IPS-18c (cell line): Measurements from ENCODE around the gene KCNN2.
A peak's percentile ranks its signal among the peaks of the same experiment; 100 is the strongest.

ENCODE experiments used
- H3K4me3 ChIP-seq: 2 replicates; pipeline ENCODE4 v1.7.0; 2013; ENCODE audit warnings: low read depth, mild to moderate bottlenecking, low read length, moderate library complexity; ENCODE audit not compliant: insufficient read depth
- H3K9me3 ChIP-seq: one replicate; pipeline ENCODE4 v1.6.1; 2013; ENCODE audit warnings: mild to moderate bottlenecking, low read length, moderate library complexity; ENCODE audit not compliant: control insufficient read depth, insufficient read depth

The KCNN2 gene

DNA sequence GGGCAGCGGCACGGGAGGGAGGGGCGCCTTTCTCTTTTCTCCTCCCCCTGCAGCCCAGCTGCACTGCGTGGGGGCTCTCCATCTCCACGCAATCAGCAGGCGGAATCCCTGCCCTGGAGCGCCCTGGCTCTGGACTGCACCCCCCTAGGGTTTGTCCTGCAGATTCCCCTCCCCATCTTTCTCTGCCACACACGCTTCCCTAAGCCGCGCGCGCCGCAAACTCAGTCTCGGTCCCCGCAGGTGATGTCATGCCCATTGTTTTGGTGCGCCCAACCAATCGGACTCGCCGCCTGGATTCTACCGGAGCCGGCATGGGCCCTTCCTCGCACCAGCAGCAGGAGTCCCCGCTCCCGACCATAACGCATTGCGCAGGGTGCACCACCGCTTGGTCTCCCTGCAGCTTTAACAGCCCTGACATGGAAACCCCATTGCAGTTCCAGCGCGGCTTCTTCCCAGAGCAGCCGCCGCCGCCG lies at the start of gene KCNN2:
KCNN2 (plus strand) TSS at position 347 of the 473 bp plus-strand sequence; CDS start at position 417, 70 bp downstream.
- H3K4me3 ChIP-seq, result peak within 1 kb of the TSS; percentile 93
- no peaks in the 10 kb centered on the region for H3K9me3 ChIP-seq

DNA sequence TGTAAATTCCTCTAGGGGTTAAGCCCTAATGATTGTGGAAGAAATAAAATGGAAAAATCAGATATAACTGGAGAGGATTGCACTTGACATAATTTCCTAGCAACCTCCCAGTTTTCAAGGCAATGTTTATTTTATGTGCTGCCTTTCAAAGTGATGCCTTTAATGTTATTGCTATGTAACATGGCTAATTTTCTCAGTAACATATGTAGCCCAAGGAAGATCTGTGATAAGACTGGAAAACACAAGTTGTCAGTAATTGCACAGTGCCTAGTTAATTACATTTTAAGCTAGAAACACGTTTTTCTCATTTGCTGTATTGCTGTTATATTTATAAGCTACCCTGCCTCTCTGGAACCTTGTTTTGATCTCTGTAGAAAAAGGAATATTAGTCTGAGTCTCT lies 49.2 kb upstream of the KCNN2 start:
- Histone ChIP-seq H3K4me3 (no peak overlapping the region), H3K9me3 (no peaks in the 10 kb centered on the region)

DNA sequence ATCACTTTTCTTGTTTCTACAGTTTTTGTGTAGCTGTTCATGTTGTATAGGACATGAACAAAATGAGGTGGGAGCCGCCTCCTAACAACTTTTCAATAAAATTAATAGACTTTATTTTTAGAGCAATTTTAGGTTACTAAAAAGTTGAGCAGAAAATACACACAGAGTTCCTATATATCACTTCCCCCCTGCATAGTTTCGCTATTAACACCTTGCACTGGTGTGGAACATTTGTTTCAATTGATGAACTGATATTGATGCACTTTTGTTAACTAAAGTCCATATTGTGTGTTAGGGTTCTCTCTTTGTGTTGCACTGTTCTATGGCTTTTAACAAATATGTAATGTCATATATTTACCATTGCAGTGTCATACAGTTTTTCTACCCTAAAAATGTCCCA lies 47.8 kb upstream of the KCNN2 start:
- no peaks in the 10 kb centered on the region for H3K9me3 ChIP-seq
- H3K4me3 ChIP-seq, result no peak overlapping the region

- Histone ChIP-seq H3K9me3 (no peaks in the 10 kb centered on the region), H3K4me3 (no peak overlapping the region)
These were observed 45.7 kb upstream of the KCNN2 start for GRCh38 chr5:114316167-114316566.

DNA sequence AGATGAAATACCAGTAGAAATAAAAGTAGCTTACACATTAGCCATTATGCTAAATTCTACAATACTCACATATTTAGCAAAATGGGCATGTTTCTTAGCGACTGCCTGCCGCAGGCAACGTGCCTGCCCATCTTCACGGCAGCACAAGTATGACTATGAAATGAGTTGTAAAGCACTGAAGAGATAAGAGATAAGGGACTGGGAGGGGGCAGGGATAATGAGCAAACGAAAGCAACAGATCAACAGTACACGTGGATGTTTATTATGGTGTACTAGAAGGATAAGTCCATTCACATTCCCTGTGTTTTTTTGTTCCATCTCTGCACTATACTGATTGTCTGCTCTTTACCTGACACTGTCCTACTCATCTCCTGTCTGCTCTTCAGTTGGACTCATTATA lies 44.1 kb upstream of the KCNN2 start:
- Histone ChIP-seq H3K4me3 (no peak overlapping the region), H3K9me3 (no peaks in the 10 kb centered on the region)

GRCh38 chr5:114319236-114319635 lies 42.6 kb upstream of the KCNN2 start:
- no peak overlapping the region for H3K4me3 ChIP-seq
- H3K9me3 ChIP-seq, result no peaks in the 10 kb centered on the region

GRCh38 chr5:114319821-114320220 lies 42.0 kb upstream of the KCNN2 start:
- H3K9me3 ChIP-seq, result no peaks in the 10 kb centered on the region
- no peak overlapping the region for H3K4me3 ChIP-seq

GRCh38 chr5:114324282-114324681 lies 37.6 kb upstream of the KCNN2 start:
- H3K4me3 ChIP-seq, result no peak overlapping the region

DNA sequence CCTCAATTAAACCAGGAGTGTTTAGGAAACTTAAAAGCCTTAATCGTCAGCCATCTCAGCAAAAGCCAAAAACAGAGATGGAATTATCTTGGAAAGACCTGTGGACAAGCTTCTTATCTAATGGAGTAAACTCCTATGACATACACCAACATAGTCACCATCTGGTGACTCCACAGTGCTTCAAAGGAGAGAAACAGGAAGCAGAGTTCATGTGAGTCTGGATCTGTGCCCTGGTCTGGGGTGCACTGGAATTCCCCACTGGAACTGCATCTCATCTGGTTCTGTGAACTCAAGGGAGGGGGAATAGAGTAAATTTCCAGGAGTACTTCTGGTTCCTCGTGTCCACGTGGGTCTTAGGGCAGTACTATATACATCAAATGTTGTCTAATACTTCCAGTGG lies 36.3 kb upstream of the KCNN2 start:
- Histone ChIP-seq H3K9me3 (no peaks in the 10 kb centered on the region), H3K4me3 (no peak overlapping the region)

More at GRCh38 chr5:114324282-114324681, 37.6 kb upstream of the KCNN2 start:
- no peaks in the 10 kb centered on the region for H3K9me3 ChIP-seq

- Histone ChIP-seq H3K4me3 (no peak overlapping the region), H3K9me3 (no peaks in the 10 kb centered on the region)
These were observed 34.4 kb upstream of the KCNN2 start for GRCh38 chr5:114327474-114327873.

DNA sequence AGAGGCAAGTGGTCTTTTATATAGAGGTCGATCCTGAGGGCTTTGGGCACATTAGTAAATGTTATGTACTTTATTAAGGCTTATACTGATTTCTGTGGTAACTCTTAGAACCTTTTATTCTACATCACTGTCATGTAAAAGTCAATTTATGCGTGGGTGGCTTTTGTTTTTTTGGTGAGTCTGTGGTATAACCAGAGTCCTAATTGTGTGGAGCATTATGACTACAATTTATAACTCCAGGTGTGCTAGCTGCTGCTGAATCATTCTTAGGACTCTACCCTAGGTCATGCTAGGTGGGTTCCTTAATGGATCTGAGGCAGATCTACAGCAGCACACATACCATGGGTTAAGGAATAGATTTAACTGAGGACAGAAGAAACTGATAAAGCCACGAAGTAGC lies 33.9 kb upstream of the KCNN2 start:
- no peaks in the 10 kb centered on the region for H3K9me3 ChIP-seq
- no peak overlapping the region for H3K4me3 ChIP-seq

- Histone ChIP-seq H3K9me3 (no peaks in the 10 kb centered on the region), H3K4me3 (no peak overlapping the region)
These were observed 30.8 kb upstream of the KCNN2 start for GRCh38 chr5:114330916-114331531.

DNA sequence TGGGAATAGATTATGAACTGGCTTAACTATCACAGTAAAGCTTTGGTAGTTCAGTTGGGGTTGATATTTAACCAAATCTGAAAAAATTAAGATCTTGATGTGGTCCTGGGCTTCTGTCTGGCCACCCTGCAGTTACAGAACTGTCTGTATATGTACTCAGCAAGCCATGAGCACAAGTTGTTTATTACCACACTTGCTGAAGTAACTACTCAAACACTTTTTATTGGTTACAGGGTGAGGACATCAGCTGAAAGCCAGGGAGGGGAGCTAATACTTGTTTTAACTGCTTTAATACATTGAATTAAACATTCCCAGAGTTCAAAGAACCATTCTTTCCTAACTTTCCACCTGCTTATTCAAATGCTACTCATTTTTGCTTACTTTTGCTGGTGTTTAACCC lies 29.4 kb upstream of the KCNN2 start:
- Histone ChIP-seq H3K4me3 (no peak overlapping the region), H3K9me3 (no peaks in the 10 kb centered on the region)

DNA sequence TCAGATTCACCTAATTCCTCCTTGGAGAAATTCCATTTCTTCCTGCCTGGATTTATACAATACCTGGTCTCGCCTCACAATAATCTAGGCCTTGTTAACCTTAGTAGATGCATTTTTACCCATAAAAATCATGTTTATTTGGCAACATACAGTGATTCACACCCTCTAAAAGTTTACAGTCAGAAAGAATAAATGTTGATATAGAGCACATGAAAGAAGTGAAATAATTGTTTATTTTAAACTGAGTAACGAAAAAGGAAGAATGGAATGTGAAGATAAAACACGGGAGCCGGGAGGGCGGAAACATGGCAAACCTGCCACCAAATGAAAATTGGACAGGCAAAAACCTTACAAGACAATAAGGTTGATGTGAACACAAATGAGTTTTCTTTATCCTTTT lies 28.9 kb upstream of the KCNN2 start:
- Histone ChIP-seq H3K9me3 (no peaks in the 10 kb centered on the region), H3K4me3 (no peak overlapping the region)

DNA sequence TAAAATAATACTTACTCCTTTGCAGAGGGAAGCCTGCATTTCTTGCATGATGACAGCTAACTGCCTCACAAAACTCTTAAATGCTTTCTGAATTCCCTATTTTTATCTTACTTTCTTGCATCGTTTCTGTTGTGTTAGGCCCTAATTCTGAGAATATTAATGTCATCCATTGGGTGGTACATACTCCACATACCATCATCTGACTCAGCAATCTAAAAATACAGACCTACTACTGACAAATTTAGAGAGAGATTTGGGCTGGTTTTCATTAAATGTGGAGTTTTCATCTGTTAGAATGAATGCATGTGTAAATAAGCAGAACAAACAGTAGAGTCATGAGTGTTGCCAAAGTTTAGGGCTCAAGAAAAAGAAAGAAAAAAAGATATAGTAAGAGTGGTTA lies 26.5 kb upstream of the KCNN2 start:
- Histone ChIP-seq H3K9me3 (no peaks in the 10 kb centered on the region), H3K4me3 (no peak overlapping the region)

GRCh38 chr5:114339108-114339507 lies 22.8 kb upstream of the KCNN2 start:
- Histone ChIP-seq H3K4me3 (no peak overlapping the region), H3K9me3 (no peaks in the 10 kb centered on the region)

GRCh38 chr5:114346181-114346580 lies 15.7 kb upstream of the KCNN2 start:
- Histone ChIP-seq H3K9me3 (no peaks in the 10 kb centered on the region), H3K4me3 (no peak overlapping the region)

DNA sequence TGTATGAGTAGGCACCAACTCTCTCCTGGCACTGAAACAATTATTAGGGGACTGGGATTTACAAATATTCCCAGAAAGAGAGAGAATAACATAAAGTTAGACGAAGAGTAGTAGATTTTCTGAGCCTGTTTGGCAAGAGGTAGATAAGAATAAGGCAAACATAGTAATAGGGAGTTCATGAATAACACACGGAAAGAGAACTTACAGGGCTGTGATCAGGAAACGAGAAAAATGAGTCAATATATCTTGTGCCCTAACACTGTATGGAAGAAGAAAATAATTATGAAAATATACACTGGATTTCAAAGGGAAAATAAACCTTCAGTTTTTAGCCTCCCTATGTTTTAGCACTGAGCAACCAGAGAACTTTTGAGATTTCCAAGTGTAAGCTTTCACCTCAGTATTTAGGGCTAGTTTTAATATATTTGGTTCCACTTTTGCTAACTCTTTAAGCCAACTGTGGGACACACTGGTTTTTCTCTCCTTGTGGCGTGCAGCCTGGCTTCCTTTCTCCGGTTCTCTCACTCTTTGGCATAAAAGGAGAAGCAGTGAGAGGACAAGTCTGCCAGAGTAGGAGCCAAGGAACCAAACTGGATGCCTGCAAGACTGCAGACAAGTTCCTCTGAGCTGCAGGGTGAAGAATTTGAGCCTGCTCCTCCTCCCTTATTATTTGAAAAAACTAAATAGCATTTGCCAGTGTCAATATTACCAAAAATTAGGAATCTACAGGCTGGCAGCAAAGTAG lies 6.6 kb upstream of the KCNN2 start:
- no peak overlapping the region for H3K4me3 ChIP-seq
- no peaks in the 10 kb centered on the region for H3K9me3 ChIP-seq
